SK-N-SH treated with all-trans-retinoic acid at 6 μM for 48 hours (cell line): ENCODE data around the gene SERHL2.

Source experiments
- BACH2 ChIP-seq: fragments of 250-450 bp; sonication (Bioruptor Pico); IDR thresholded peaks from 2 replicates; pipeline ENCODE4 v1.9.0; 2021; ENCODE audit warnings: mild to moderate bottlenecking, borderline replicate concordance
- GLIS3 ChIP-seq: fragments of 250-450 bp; sonication (Bioruptor Pico); IDR thresholded peaks from 2 replicates; pipeline ENCODE4 v1.5.0; 2020; ENCODE audit warnings: mild to moderate bottlenecking, moderate library complexity
- RARB ChIP-seq: fragments of 250-450 bp; sonication (Bioruptor Pico); IDR thresholded peaks from 2 replicates; pipeline ENCODE4 v1.8.0; 2021; ENCODE audit warnings: mild to moderate bottlenecking, moderate library complexity
- SNAI2 ChIP-seq: fragments of 250-450 bp; sonication (Bioruptor Pico); IDR thresholded peaks from 2 replicates; pipeline ENCODE4 v1.5.0; 2020; ENCODE audit warnings: mild to moderate bottlenecking, moderate library complexity
- TOX ChIP-seq: fragments of 250-450 bp; sonication (Bioruptor Pico); IDR thresholded peaks from 2 replicates; pipeline ENCODE4 v1.8.0; 2021; ENCODE audit warnings: mild to moderate bottlenecking, moderate library complexity, borderline replicate concordance
- ZNF565 ChIP-seq: fragments of 450-650 bp; formaldehyde crosslinking; conservative IDR thresholded peaks from 2 replicates; pipeline ENCODE4 v1.5.0; 2020; ENCODE audit warnings: low read depth, mild to moderate bottlenecking, moderate library complexity
- TF ChIP-seq, protein P1 (sequence below): fragments of 250-450 bp; sonication (Bioruptor Pico); IDR thresholded peaks from 2 replicates; pipeline ENCODE4 v1.8.0; 2020; ENCODE audit warnings: mild to moderate bottlenecking, moderate library complexity, borderline replicate concordance
- TF ChIP-seq, protein P2 (sequence below): fragments of 250-450 bp; sonication (Bioruptor Pico); IDR thresholded peaks from 2 replicates; pipeline ENCODE4 v1.5.0; 2020; ENCODE audit warnings: mild to moderate bottlenecking, moderate library complexity

DNA sequence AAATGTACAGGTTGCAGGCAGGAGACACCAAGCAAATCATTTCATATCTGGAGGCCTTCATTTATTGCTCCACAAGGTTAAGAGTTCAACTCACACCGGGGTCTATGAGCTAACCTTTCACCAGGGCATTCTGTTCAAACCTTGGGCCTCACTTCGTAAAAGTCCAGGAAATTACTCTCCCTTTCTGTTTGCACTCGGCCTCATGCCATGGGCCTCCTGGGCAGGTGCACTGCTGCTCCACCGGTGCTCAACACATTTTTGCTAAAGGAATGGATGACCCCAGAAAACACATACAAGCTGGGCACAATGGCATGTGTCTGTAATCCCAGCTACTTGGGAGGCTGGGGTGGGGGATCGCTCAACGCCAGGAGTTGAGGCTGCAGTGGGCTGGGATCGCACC lies 17.6 kb upstream of the SERHL2 start:
- no peak for TF ChIP-seq SNAI2
- TF ChIP-seq, protein P1, sequence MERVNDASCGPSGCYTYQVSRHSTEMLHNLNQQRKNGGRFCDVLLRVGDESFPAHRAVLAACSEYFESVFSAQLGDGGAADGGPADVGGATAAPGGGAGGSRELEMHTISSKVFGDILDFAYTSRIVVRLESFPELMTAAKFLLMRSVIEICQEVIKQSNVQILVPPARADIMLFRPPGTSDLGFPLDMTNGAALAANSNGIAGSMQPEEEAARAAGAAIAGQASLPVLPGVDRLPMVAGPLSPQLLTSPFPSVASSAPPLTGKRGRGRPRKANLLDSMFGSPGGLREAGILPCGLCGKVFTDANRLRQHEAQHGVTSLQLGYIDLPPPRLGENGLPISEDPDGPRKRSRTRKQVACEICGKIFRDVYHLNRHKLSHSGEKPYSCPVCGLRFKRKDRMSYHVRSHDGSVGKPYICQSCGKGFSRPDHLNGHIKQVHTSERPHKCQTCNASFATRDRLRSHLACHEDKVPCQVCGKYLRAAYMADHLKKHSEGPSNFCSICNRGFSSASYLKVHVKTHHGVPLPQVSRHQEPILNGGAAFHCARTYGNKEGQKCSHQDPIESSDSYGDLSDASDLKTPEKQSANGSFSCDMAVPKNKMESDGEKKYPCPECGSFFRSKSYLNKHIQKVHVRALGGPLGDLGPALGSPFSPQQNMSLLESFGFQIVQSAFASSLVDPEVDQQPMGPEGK (CRISPR knock-in tag), result no peak
- TF ChIP-seq ZNF565 (CRISPR knock-in tag), result no peak
- TF ChIP-seq RARB (CRISPR knock-in tag), result no peak
- TF ChIP-seq BACH2 (CRISPR knock-in tag), result no peak
- no peak for TF ChIP-seq GLIS3 (CRISPR knock-in tag)
- TF ChIP-seq TOX (CRISPR knock-in tag), result no peak
- TF ChIP-seq, protein P2, sequence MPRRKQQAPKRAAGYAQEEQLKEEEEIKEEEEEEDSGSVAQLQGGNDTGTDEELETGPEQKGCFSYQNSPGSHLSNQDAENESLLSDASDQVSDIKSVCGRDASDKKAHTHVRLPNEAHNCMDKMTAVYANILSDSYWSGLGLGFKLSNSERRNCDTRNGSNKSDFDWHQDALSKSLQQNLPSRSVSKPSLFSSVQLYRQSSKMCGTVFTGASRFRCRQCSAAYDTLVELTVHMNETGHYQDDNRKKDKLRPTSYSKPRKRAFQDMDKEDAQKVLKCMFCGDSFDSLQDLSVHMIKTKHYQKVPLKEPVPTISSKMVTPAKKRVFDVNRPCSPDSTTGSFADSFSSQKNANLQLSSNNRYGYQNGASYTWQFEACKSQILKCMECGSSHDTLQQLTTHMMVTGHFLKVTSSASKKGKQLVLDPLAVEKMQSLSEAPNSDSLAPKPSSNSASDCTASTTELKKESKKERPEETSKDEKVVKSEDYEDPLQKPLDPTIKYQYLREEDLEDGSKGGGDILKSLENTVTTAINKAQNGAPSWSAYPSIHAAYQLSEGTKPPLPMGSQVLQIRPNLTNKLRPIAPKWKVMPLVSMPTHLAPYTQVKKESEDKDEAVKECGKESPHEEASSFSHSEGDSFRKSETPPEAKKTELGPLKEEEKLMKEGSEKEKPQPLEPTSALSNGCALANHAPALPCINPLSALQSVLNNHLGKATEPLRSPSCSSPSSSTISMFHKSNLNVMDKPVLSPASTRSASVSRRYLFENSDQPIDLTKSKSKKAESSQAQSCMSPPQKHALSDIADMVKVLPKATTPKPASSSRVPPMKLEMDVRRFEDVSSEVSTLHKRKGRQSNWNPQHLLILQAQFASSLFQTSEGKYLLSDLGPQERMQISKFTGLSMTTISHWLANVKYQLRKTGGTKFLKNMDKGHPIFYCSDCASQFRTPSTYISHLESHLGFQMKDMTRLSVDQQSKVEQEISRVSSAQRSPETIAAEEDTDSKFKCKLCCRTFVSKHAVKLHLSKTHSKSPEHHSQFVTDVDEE (CRISPR knock-in tag), result no peak
